Activated CD8-positive, alpha-beta T cell treated with anti-CD3 and anti-CD28 coated beads for 36 hours (primary cell): Measurements from ENCODE around the gene HTR3A. TPM values are rescaled to one million over a fixed set of nuclear protein-coding genes. Genes with fewer than 3 reads are reported as not detected.

Experiments
- ATAC-seq: fragments of 200-7000 bp; cut with Tn5 transposase; one replicate; pipeline ENCODE4 v1.10.0; 2021; ENCODE audit warnings: mild to moderate bottlenecking, moderate library complexity
- CTCF ChIA-PET: fragments of 350-600 bp; sonication (Branson Sonifier 250); formaldehyde crosslinking; loops from one replicate; lab custom pipeline; 2021; ENCODE audit warnings: antibody characterized with exemption; lab: Charles Lee
- POLR2A ChIA-PET: fragments of 350-600 bp; sonication (Branson Sonifier 250); formaldehyde crosslinking; loops from one replicate; lab custom pipeline; 2021; ENCODE audit warnings: antibody characterized with exemption; lab: Charles Lee
- DNase-seq: peaks from one replicate; pipeline ENCODE4 v3.0.0-alpha.2; 2020
- H3K27ac Mint-ChIP-seq: one replicate; pipeline ENCODE4 v1.8.0; 2021; ENCODE audit warnings: mild to moderate bottlenecking, mixed read lengths
- H3K27me3 Mint-ChIP-seq: one replicate; pipeline ENCODE4 v1.8.0; 2021; ENCODE audit warnings: mixed read lengths
- H3K36me3 Mint-ChIP-seq: one replicate; pipeline ENCODE4 v1.8.0; 2021; ENCODE audit warnings: low read depth, mixed read lengths
- H3K4me1 Mint-ChIP-seq: one replicate; pipeline ENCODE4 v1.8.0; 2021; ENCODE audit warnings: low read depth, mixed read lengths
- H3K4me3 Mint-ChIP-seq: one replicate; pipeline ENCODE4 v1.8.0; 2021; ENCODE audit warnings: mild to moderate bottlenecking, moderate library complexity, mixed read lengths
- H3K9me3 Mint-ChIP-seq: one replicate; pipeline ENCODE4 v1.8.0; 2021; ENCODE audit warnings: mixed read lengths
- intact Hi-C: fragments of 100-400 bp; cut with micrococcal nuclease; formaldehyde crosslinking; loops from one replicate; pipeline ENCODE4 v1.10.0; 2022
- total RNA-seq, 2 experiments: library from RNA; stranded (reverse); gene quantifications; one replicate each; pipeline ENCODE4 v1.2.3, GENCODE V29; 2021
- TF ChIP-seq, protein P1 (sequence below): fragments of 200-600 bp; IDR thresholded peaks from one replicate; pipeline ENCODE4 v1.8.0; 2022; ENCODE audit warnings: antibody characterized with exemption, mild to moderate bottlenecking

Gene HTR3A
- total RNA-seq, 2 experiments from 2014 or later: not detected

- H3K4me1 Mint-ChIP-seq: no peaks in the 10 kb centered on the region
- DNase-seq (no peak), ATAC-seq (no peak)
- no peaks in the 10 kb centered on the region for H3K36me3 Mint-ChIP-seq
- no peaks in the 10 kb centered on the region for H3K9me3 Mint-ChIP-seq
- ChIA-PET CTCF (interaction anchor here (9.8 kb wide), 1 partner anchor 262 kb away, joined by 168 read pairs; no protein-coding TSS in a partner anchor), POLR2A (no interaction called here)
- intact Hi-C loops: loop anchor here (10.0 kb wide), 1 partner anchor 56 kb away; the partner anchor contains the start of gene ZBTB16
- H3K27ac Mint-ChIP-seq: no peak overlapping the region
- no peak overlapping the region for H3K4me3 Mint-ChIP-seq
- H3K27me3 Mint-ChIP-seq: peaks cover 10% of the 10 kb centered on the region
- TF ChIP-seq, protein P1, sequence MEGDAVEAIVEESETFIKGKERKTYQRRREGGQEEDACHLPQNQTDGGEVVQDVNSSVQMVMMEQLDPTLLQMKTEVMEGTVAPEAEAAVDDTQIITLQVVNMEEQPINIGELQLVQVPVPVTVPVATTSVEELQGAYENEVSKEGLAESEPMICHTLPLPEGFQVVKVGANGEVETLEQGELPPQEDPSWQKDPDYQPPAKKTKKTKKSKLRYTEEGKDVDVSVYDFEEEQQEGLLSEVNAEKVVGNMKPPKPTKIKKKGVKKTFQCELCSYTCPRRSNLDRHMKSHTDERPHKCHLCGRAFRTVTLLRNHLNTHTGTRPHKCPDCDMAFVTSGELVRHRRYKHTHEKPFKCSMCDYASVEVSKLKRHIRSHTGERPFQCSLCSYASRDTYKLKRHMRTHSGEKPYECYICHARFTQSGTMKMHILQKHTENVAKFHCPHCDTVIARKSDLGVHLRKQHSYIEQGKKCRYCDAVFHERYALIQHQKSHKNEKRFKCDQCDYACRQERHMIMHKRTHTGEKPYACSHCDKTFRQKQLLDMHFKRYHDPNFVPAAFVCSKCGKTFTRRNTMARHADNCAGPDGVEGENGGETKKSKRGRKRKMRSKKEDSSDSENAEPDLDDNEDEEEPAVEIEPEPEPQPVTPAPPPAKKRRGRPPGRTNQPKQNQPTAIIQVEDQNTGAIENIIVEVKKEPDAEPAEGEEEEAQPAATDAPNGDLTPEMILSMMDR: no peak
Measured at GRCh38 chr11:113998574-113998973, 23.7 kb downstream of the HTR3A start.

DNA sequence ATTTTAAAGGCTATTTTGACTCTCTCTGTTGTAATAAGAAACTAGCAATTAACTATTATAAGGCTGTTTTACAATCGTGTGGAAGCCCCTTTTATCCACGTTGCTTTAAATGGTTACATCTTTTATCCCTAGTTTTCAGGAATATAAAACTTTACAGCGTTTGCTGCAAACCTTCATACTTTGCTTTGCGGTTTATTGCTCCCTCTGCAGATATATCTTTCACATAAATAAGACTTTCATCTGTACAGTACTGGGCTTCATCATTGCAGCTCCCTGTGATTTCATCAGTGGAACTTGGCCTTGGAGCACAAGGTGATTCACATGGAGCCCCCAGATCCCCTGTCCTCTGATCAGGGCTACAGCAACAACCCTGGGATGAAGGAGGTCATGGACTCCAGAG lies 25.6 kb downstream of the HTR3A start:
- Mint-ChIP-seq H3K9me3 (no peaks in the 10 kb centered on the region), H3K27ac (no peak overlapping the region), H3K4me1 (no peaks in the 10 kb centered on the region), H3K27me3 (peaks cover 9% of the 10 kb centered on the region), H3K36me3 (no peaks in the 10 kb centered on the region), H3K4me3 (no peak overlapping the region)
- ATAC-seq: no peak
- TF ChIP-seq, protein P1: no peak
- POLR2A ChIA-PET: no interaction called here
- no peak for DNase-seq
- intact Hi-C loops: no loop called here
- CTCF ChIA-PET: interaction anchor here (0.5 kb wide), 1 partner anchor 260 kb away, joined by 3 read pairs; no protein-coding TSS in a partner anchor

DNA sequence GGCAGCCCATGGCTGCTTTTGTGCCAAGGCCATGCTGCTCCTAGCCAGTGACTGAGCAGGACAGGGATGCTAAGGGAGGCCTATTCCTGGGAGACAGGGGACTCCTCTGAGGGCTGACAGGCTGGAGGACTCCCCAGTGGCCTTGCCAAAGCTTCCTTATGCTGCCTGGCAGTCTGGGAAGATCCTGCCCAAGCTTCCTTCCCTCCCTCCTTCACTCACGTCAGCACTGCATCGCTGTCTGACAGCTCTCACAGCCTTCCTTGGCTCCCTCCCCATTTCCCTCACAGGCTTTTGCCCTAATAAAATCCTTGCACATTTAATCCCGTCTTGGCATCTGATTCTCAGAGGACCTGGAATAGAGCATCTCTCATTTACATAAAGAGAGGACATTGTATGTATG lies 26.5 kb downstream of the HTR3A start:
- ChIA-PET CTCF (interaction anchor here (1.0 to 3.6 kb wide), 2 partner anchors 192 to 260 kb away, joined by 3 to 24 read pairs; no protein-coding TSS in a partner anchor), POLR2A (no interaction called here)
- no peaks in the 10 kb centered on the region for H3K36me3 Mint-ChIP-seq
- H3K27me3 Mint-ChIP-seq: peaks cover 9% of the 10 kb centered on the region
- H3K4me3 Mint-ChIP-seq: no peak overlapping the region
- no peaks in the 10 kb centered on the region for H3K9me3 Mint-ChIP-seq
- H3K27ac Mint-ChIP-seq: no peak overlapping the region
- no peak for ATAC-seq
- no peaks in the 10 kb centered on the region for H3K4me1 Mint-ChIP-seq
- intact Hi-C loops: no loop called here
- TF ChIP-seq, protein P1: no peak
- no peak for DNase-seq

- no peak for ATAC-seq
- Mint-ChIP-seq H3K27ac (no peak overlapping the region), H3K4me1 (peaks cover 3% of the 10 kb centered on the region), H3K27me3 (peaks cover 9% of the 10 kb centered on the region), H3K36me3 (no peaks in the 10 kb centered on the region), H3K4me3 (no peak overlapping the region), H3K9me3 (no peaks in the 10 kb centered on the region)
- TF ChIP-seq, protein P1: no peak
- ChIA-PET POLR2A (no interaction called here), CTCF (no interaction called here)
- no peak for DNase-seq
- intact Hi-C loops: no loop called here
Measured at GRCh38 chr11:114008331-114008730, 33.4 kb downstream of the HTR3A start.

- ChIA-PET CTCF (interaction anchor here (1.7 kb wide), 1 partner anchor 250 kb away, joined by 6 read pairs; no protein-coding TSS in a partner anchor), POLR2A (no interaction called here)
- Mint-ChIP-seq H3K27ac (no peak overlapping the region), H3K36me3 (no peaks in the 10 kb centered on the region), H3K4me3 (no peak overlapping the region), H3K9me3 (no peaks in the 10 kb centered on the region), H3K4me1 (peaks cover 3% of the 10 kb centered on the region), H3K27me3 (peaks cover 12% of the 10 kb centered on the region)
- no peak for ATAC-seq
- intact Hi-C loops: no loop called here
- TF ChIP-seq, protein P1: no peak
- no peak for DNase-seq
Measured at GRCh38 chr11:114010931-114011330, 36.0 kb downstream of the HTR3A start.
